ACC112 (cell line): ENCODE data around the gene CRB2.

Experiments used
- H2AFZ ChIP-seq: fragments of 200-600 bp; sonication (generic); one replicate; pipeline ENCODE4 v1.6.0; 2017; ENCODE audit warnings: antibody characterized with exemption, low read length; ENCODE audit not compliant: unreplicated experiment
- H3K27ac ChIP-seq: fragments of 200-600 bp; sonication (generic); 2 replicates; pipeline ENCODE4 v1.5.1; 2014; ENCODE audit warnings: low read depth, mild to moderate bottlenecking, antibody characterized with exemption, low read length, moderate library complexity
- H3K27me3 ChIP-seq: fragments of 200-600 bp; sonication (generic); 2 replicates; pipeline ENCODE4 v1.6.1; 2014; ENCODE audit warnings: mild to moderate bottlenecking, antibody characterized with exemption, low read length, moderate library complexity, mixed read lengths; ENCODE audit not compliant: insufficient read depth
- H3K36me3 ChIP-seq: fragments of 200-600 bp; sonication (generic); 2 replicates; pipeline ENCODE4 v1.6.1; 2016; ENCODE audit warnings: mild to moderate bottlenecking, antibody characterized with exemption, low read length, moderate library complexity, mixed read lengths; ENCODE audit not compliant: insufficient read depth
- H3K4me1 ChIP-seq: fragments of 200-600 bp; sonication (generic); one replicate; pipeline ENCODE4 v1.6.1; 2016; ENCODE audit warnings: low read length, mixed read lengths; ENCODE audit not compliant: insufficient read depth, unreplicated experiment, control insufficient read depth
- H3K4me3 ChIP-seq: fragments of 200-600 bp; sonication (generic); 2 replicates; pipeline ENCODE4 v1.5.1; 2014; ENCODE audit warnings: mild to moderate bottlenecking, low read depth, low read length
- H3K79me2 ChIP-seq: fragments of 200-600 bp; sonication (generic); one replicate; pipeline ENCODE4 v1.6.0; 2016; ENCODE audit warnings: low read length; ENCODE audit not compliant: control insufficient read depth, unreplicated experiment, insufficient read depth

CRB2 gene

GRCh38 chr9:123419091-123419490, 63.1 kb downstream of the CRB2 start:
- Histone ChIP-seq H3K27me3 (no peaks in the 10 kb centered on the region), H3K4me3 (no peak overlapping the region), H3K4me1 (no peaks in the 10 kb centered on the region), H3K27ac (no peak overlapping the region), H2AFZ (no peak overlapping the region), H3K79me2 (no peaks in the 10 kb centered on the region), H3K36me3 (no peaks in the 10 kb centered on the region)

- H3K36me3 ChIP-seq: no peaks in the 10 kb centered on the region
Observed at GRCh38 chr9:123419721-123420591, 64.0 kb downstream of the CRB2 start.

GRCh38 chr9:123420592-123421111, 64.7 kb downstream of the CRB2 start:
- Histone ChIP-seq H3K4me3 (no peak overlapping the region), H3K27me3 (no peaks in the 10 kb centered on the region), H3K27ac (no peak overlapping the region), H3K4me1 (no peaks in the 10 kb centered on the region), H2AFZ (no peak overlapping the region), H3K36me3 (no peaks in the 10 kb centered on the region), H3K79me2 (no peaks in the 10 kb centered on the region)

More at GRCh38 chr9:123419721-123420591, 64.0 kb downstream of the CRB2 start:
- H3K4me3 ChIP-seq: no peak overlapping the region
- H2AFZ ChIP-seq: no peak overlapping the region
- no peaks in the 10 kb centered on the region for H3K27me3 ChIP-seq
- no peak overlapping the region for H3K27ac ChIP-seq
- no peaks in the 10 kb centered on the region for H3K4me1 ChIP-seq
- H3K79me2 ChIP-seq: no peaks in the 10 kb centered on the region

GRCh38 chr9:123421186-123421585, 65.2 kb downstream of the CRB2 start:
- H2AFZ ChIP-seq: no peak overlapping the region

GRCh38 chr9:123421801-123422455, 65.9 kb downstream of the CRB2 start:
- Histone ChIP-seq H3K4me1 (no peaks in the 10 kb centered on the region), H3K4me3 (no peak overlapping the region), H3K27ac (no peak overlapping the region)

More at GRCh38 chr9:123421186-123421585, 65.2 kb downstream of the CRB2 start:
- no peak overlapping the region for H3K4me3 ChIP-seq
- H3K36me3 ChIP-seq: no peaks in the 10 kb centered on the region
- no peaks in the 10 kb centered on the region for H3K27me3 ChIP-seq
- H3K79me2 ChIP-seq: no peaks in the 10 kb centered on the region
- no peak overlapping the region for H3K27ac ChIP-seq
- no peaks in the 10 kb centered on the region for H3K4me1 ChIP-seq

GRCh38 chr9:123422635-123423310, 66.8 kb downstream of the CRB2 start:
- no peaks in the 10 kb centered on the region for H3K36me3 ChIP-seq
- H3K27me3 ChIP-seq: no peaks in the 10 kb centered on the region
- H3K79me2 ChIP-seq: no peaks in the 10 kb centered on the region
- no peak overlapping the region for H2AFZ ChIP-seq
- no peak overlapping the region for H3K4me3 ChIP-seq
- H3K27ac ChIP-seq: no peak overlapping the region
- no peaks in the 10 kb centered on the region for H3K4me1 ChIP-seq

More at GRCh38 chr9:123421801-123422455, 65.9 kb downstream of the CRB2 start:
- Histone ChIP-seq H3K27me3 (no peaks in the 10 kb centered on the region), H2AFZ (no peak overlapping the region), H3K36me3 (no peaks in the 10 kb centered on the region), H3K79me2 (no peaks in the 10 kb centered on the region)

GRCh38 chr9:123423311-123423640, 67.3 kb downstream of the CRB2 start:
- Histone ChIP-seq H3K27me3 (no peaks in the 10 kb centered on the region), H3K27ac (no peak overlapping the region), H3K4me3 (no peak overlapping the region), H3K4me1 (no peaks in the 10 kb centered on the region), H2AFZ (no peak overlapping the region), H3K36me3 (no peaks in the 10 kb centered on the region), H3K79me2 (no peaks in the 10 kb centered on the region)

GRCh38 chr9:123424131-123424530, 68.1 kb downstream of the CRB2 start:
- no peak overlapping the region for H3K27ac ChIP-seq
- H3K27me3 ChIP-seq: no peaks in the 10 kb centered on the region
- no peaks in the 10 kb centered on the region for H3K79me2 ChIP-seq
- H3K36me3 ChIP-seq: no peaks in the 10 kb centered on the region; the same call in 1 of the 2 replicates
- no peak overlapping the region for H3K4me3 ChIP-seq
- no peaks in the 10 kb centered on the region for H3K4me1 ChIP-seq
- no peak overlapping the region for H2AFZ ChIP-seq

- H3K27ac ChIP-seq: no peak overlapping the region
- no peak overlapping the region for H3K4me3 ChIP-seq
- H3K79me2 ChIP-seq: no peaks in the 10 kb centered on the region
- no peaks in the 10 kb centered on the region for H3K4me1 ChIP-seq
- H2AFZ ChIP-seq: no peak overlapping the region
- no peaks in the 10 kb centered on the region for H3K27me3 ChIP-seq
- no peaks in the 10 kb centered on the region; the same call in 1 of the 2 replicates for H3K36me3 ChIP-seq
Observed at GRCh38 chr9:123424552-123425225, 68.7 kb downstream of the CRB2 start.

GRCh38 chr9:123425261-123425821, 69.3 kb downstream of the CRB2 start:
- H3K4me3 ChIP-seq: no peak overlapping the region

More at GRCh38 chr9:123425261-123425821, 69.3 kb downstream of the CRB2 start:
- H3K27ac ChIP-seq: no peak overlapping the region
- no peaks in the 10 kb centered on the region for H3K79me2 ChIP-seq
- H2AFZ ChIP-seq: no peak overlapping the region
- H3K4me1 ChIP-seq: no peaks in the 10 kb centered on the region
- H3K36me3 ChIP-seq: no peaks in the 10 kb centered on the region; the same call in 1 of the 2 replicates
- no peaks in the 10 kb centered on the region for H3K27me3 ChIP-seq
